Tibial nerve (tissue), 4 donors: ENCODE results near the gene TMEM219. TPM values are rescaled to one million over a fixed set of nuclear protein-coding genes. Genes with fewer than 3 reads are reported as not detected.

Experiments used
- DNase-seq, 2 donors: peaks; one replicate each; pipeline ENCODE4 v3.0.0-alpha.2; 2019; ENCODE audit warnings: low spot score in 2 of 2
- H3K27ac ChIP-seq, 4 donors: fragments of 200-600 bp; sonication (generic) in 3 of 4; one replicate each; pipeline ENCODE4 v1.5.1; 2017 to 2019; ENCODE audit warnings: mild to moderate bottlenecking in 1 of 4
- H3K27me3 ChIP-seq, 2 donors: fragments of 200-600 bp; sonication (generic) in 1 of 2; one replicate each; pipeline versions ENCODE4 v1.5.1 to v1.6.0; 2017 to 2019
- H3K36me3 ChIP-seq, 3 donors: fragments of 200-600 bp; sonication (generic); one replicate each; pipeline ENCODE4 v1.5.1; 2018 to 2019
- H3K4me1 ChIP-seq, 4 donors: fragments of 200-600 bp; sonication (generic) in 3 of 4; one replicate each; pipeline ENCODE4 v1.5.1; 2017 to 2019
- H3K4me3 ChIP-seq, 4 donors: fragments of 200-600 bp; sonication (generic) in 3 of 4; one replicate each; pipeline ENCODE4 v1.5.1; 2017 to 2019; ENCODE audit warnings: mild to moderate bottlenecking in 1 of 4, moderate library complexity in 1 of 4
- H3K9me3 ChIP-seq, 4 donors: fragments of 200-600 bp; sonication (generic) in 3 of 4; one replicate each; pipeline ENCODE4 v1.5.1; 2017 to 2019
- CTCF ChIP-seq, 5 experiments: fragments of 200-600 bp in 3 of 5; fragments of 450-650 bp in 2 of 5; sonication (generic) in 3 of 5; IDR thresholded peaks; one replicate each; pipeline ENCODE4 v1.5.1; 2016 to 2019; ENCODE audit warnings: antibody characterized with exemption in 5 of 5, mild to moderate bottlenecking in 3 of 5, moderate library complexity in 2 of 5
- EP300 ChIP-seq, 2 donors: sonication (generic); formaldehyde crosslinking; IDR thresholded peaks; one replicate each; pipeline ENCODE4 v1.6.1; 2017; ENCODE audit warnings: antibody characterized with exemption in 2 of 2, mild to moderate bottlenecking in 1 of 2
- POLR2A ChIP-seq, 2 donors: fragments of 450-650 bp; IDR thresholded peaks; one replicate each; pipeline ENCODE4 v1.6.1; 2017; ENCODE audit warnings: antibody characterized with exemption in 2 of 2, mild to moderate bottlenecking in 2 of 2, moderate library complexity in 2 of 2
- WGBS, 2 donors: methylation state at CpG; one replicate each; pipeline ENCODE4 v1.1.5; 2018; 5-methylcytosine and 5-hydroxymethylcytosine counted together
- total RNA-seq, 4 donors: library from RNA; depleted of rRNA; stranded (reverse); fragments of >200 nt; gene quantifications; one replicate each; pipeline ENCODE4 v1.1.0, GENCODE V29; 2016

The TMEM219 gene
- total RNA-seq, 4 donors from 2014 or later = 83.1 to 144 (median 103) TPM

- H3K27me3 ChIP-seq = no peaks in the 10 kb centered on the region
- H3K4me3 ChIP-seq = no peak overlapping the region
- no peak overlapping the region for H3K27ac ChIP-seq
- WGBS, 2 donors = 74 to 81% methylated on average over 23 to 24 of the region's 24 CpGs
- TF ChIP-seq POLR2A (IDR thresholded peaks at IDR 0.05) = no peak
- no peak for TF ChIP-seq CTCF (IDR thresholded peaks at IDR 0.05)
- TF ChIP-seq EP300 (IDR thresholded peaks at IDR 0.05) = no peak
- peaks cover 0 to 8% (median 0%) of the 10 kb centered on the region in 4 donors for H3K4me1 ChIP-seq
- H3K9me3 ChIP-seq = no peaks in the 10 kb centered on the region
- no peak for DNase-seq
- peaks cover 9 to 100% (median 69%) of the 10 kb centered on the region in 3 donors for H3K36me3 ChIP-seq
Measured at GRCh38 chr16:29982560-29983419, 20.9 kb downstream of the TMEM219 start.

DNA sequence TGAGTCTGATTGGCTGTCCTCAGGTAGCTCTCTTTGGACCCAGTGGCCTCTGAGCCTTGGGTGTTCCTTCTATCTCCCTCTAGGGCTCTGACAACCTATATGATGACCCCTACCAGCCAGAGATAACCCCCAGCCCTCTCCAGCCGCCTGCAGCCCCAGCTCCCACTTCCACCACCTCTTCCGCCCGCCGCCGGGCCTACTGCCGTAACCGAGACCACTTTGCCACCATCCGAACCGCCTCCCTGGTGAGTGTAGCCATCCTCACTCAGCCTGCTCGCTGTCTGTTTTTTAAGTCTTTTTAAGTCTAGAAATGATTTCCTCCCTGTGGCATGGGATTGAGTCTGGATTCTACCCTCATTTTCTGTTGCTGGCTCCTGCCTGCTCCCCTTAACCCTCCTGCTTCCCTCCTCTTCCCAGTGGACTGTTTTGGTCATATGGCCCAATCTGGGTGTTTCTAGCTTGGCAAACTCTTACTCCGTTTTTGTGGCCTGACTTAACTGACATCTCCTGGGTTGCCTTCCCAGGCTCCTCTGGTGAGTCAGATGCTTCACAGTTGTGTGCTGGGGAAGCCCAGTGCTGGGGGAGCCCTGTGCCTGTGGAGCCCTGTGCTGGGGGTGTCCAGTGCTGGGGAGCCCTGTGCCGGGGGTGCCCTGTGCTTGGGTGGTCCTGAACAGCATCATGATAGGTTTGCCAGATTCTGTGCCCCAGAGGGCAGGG, 21.7 kb downstream of the TMEM219 start:
- DNase-seq = no peak
- Histone ChIP-seq H3K4me1 (peaks cover 0 to under 1% (median 0%) of the 10 kb centered on the region in 4 donors), H3K27ac (no peak overlapping the region), H3K9me3 (no peaks in the 10 kb centered on the region), H3K27me3 (no peaks in the 10 kb centered on the region), H3K4me3 (no peak overlapping the region), H3K36me3 (peaks cover 9 to 100% (median 63%) of the 10 kb centered on the region in 3 donors)
- TF ChIP-seq CTCF (IDR thresholded peaks at IDR 0.05) (no peak), POLR2A (IDR thresholded peaks at IDR 0.05) (no peak), EP300 (IDR thresholded peaks at IDR 0.05) (no peak)
- 85 to 88% methylated on average over 12 of the region's 12 CpGs for WGBS, 2 donors

DNA sequence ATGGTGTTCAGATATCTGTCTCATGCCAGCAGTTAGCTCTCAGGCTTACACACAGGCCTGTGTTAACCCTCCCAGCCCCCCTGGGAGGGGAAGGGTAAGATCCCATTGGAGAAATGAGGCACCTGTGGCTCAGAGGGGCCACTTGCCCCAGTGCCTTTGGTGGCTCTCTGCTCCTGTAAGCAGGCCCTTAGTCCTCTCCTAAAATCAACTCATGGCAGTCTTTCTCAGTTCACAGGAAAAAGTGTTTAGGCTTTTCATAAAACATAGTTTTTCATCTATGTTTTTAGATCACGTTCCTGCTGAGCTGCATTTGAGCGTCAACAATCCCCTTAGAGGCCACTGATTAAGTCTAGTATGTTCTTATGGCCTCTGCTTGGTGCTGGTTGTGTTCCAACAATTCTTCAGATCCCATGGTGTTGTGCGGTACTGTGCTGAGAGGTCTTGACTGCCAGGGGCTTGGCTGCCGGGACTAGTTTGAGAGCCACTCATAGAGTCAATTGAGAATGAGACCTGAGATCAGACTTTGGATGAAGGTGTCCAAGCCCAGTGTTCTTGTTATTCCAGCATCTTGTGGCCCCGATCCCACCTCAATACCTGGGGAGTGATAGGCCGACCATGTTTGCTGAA, 22.4 kb downstream of the TMEM219 start:
- Histone ChIP-seq H3K36me3 (peaks cover 9 to 100% (median 58%) of the 10 kb centered on the region in 3 donors), H3K4me3 (no peak overlapping the region), H3K27me3 (no peaks in the 10 kb centered on the region), H3K4me1 (no peaks in the 10 kb centered on the region), H3K9me3 (no peaks in the 10 kb centered on the region), H3K27ac (no peak overlapping the region)
- TF ChIP-seq CTCF (IDR thresholded peaks at IDR 0.05) (no peak), POLR2A (IDR thresholded peaks at IDR 0.05) (no peak), EP300 (IDR thresholded peaks at IDR 0.05) (no peak)
- 82 to 92% methylated on average over 6 of the region's 6 CpGs for whole genome bisulfite sequencing, 2 donors
- no peak for DNase-seq

- H3K36me3 ChIP-seq = peaks cover 12 to 100% (median 55%) of the 10 kb centered on the region in 3 donors
Measured at GRCh38 chr16:29984764-29985147, 22.9 kb downstream of the TMEM219 start.

More at GRCh38 chr16:29984764-29985147, 22.9 kb downstream of the TMEM219 start:
- H3K27me3 ChIP-seq = no peaks in the 10 kb centered on the region
- DNase-seq = no peak
- no peak overlapping the region for H3K4me3 ChIP-seq
- no peak overlapping the region for H3K27ac ChIP-seq
- no peaks in the 10 kb centered on the region for H3K9me3 ChIP-seq
- H3K4me1 ChIP-seq = no peaks in the 10 kb centered on the region
- 85 to 90% methylated on average over 5 of the region's 5 CpGs for WGBS, 2 donors
- no peak for TF ChIP-seq POLR2A (IDR thresholded peaks at IDR 0.05)
- no peak for TF ChIP-seq CTCF (IDR thresholded peaks at IDR 0.05)
- TF ChIP-seq EP300 (IDR thresholded peaks at IDR 0.05) = no peak
